Neural crest cell (in vitro differentiated cells): ENCODE results near the gene NDUFV2. TPM values are rescaled to one million over a fixed set of nuclear protein-coding genes. Genes with fewer than 3 reads are reported as not detected.
"Not testable (repeated sequence)": the region's sequence is repeated elsewhere in the genome, so short reads cannot be mapped to it uniquely, and the experiment has no call there.

Source experiments
- DNase-seq: peaks from one replicate; pipeline ENCODE4 v3.0.0; 2021; ENCODE audit warnings: low read depth, mixed read lengths, low spot score
- H3K27ac Mint-ChIP-seq: one replicate; pipeline ENCODE4 v1.8.0; 2021; ENCODE audit warnings: mild to moderate bottlenecking, mixed read lengths; ENCODE audit not compliant: unreplicated experiment
- H3K27me3 Mint-ChIP-seq: 2 replicates; pipeline ENCODE4 v1.8.0; 2021; ENCODE audit warnings: low read depth, mild to moderate bottlenecking, mixed read lengths
- H3K36me3 Mint-ChIP-seq: 2 replicates; pipeline ENCODE4 v1.8.0; 2021; ENCODE audit warnings: low read depth, mild to moderate bottlenecking, mixed read lengths
- H3K4me1 Mint-ChIP-seq: 2 replicates; pipeline ENCODE4 v1.8.0; 2021; ENCODE audit warnings: mixed read lengths
- H3K4me3 Mint-ChIP-seq: one replicate; pipeline ENCODE4 v1.8.0; 2021; ENCODE audit warnings: mild to moderate bottlenecking, mixed read lengths
- H3K9me3 Mint-ChIP-seq: 2 replicates; pipeline ENCODE4 v1.8.0; 2021; ENCODE audit warnings: mixed read lengths
- total RNA-seq: library from RNA; stranded (reverse); gene quantifications from 2 replicates; pipeline ENCODE4 v1.2.1, GENCODE V29; 2021
- TF ChIP-seq, protein P1 (sequence below): fragments of 200-600 bp; sonication (generic); conservative IDR thresholded peaks from 2 replicates; pipeline ENCODE4 v1.5.0; 2021; ENCODE audit warnings: antibody characterized with exemption, mild to moderate bottlenecking

Gene NDUFV2
- total RNA-seq, 1 donor from 2014 or later: 144 TPM

DNA sequence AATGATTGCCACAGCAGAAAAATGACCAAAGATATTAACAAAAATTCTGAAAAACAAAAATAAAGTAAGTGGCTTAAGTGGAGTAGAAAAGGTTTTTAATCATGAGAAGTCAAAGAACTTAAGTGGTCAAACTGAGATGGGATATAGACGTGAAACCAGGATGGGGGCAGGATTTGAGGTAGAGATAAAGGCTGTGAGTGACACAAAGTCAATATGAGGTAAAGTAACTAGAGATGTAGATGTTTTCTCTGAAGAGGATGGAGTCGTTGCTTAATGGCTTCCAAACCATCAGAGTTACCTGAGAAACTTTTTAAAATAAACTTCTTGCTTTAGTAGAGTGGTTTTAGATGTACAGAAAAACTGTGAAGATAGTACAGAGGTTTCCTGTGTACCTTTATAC is 55.3 kb downstream of the NDUFV2 start:
- Mint-ChIP-seq H3K36me3 (peaks cover 11% of the 10 kb centered on the region), H3K27me3 (no peaks in the 10 kb centered on the region), H3K9me3 (peaks cover 2% of the 10 kb centered on the region), H3K4me3 (no peak overlapping the region), H3K4me1 (no peaks in the 10 kb centered on the region), H3K27ac (no peak overlapping the region)
- TF ChIP-seq, protein P1, sequence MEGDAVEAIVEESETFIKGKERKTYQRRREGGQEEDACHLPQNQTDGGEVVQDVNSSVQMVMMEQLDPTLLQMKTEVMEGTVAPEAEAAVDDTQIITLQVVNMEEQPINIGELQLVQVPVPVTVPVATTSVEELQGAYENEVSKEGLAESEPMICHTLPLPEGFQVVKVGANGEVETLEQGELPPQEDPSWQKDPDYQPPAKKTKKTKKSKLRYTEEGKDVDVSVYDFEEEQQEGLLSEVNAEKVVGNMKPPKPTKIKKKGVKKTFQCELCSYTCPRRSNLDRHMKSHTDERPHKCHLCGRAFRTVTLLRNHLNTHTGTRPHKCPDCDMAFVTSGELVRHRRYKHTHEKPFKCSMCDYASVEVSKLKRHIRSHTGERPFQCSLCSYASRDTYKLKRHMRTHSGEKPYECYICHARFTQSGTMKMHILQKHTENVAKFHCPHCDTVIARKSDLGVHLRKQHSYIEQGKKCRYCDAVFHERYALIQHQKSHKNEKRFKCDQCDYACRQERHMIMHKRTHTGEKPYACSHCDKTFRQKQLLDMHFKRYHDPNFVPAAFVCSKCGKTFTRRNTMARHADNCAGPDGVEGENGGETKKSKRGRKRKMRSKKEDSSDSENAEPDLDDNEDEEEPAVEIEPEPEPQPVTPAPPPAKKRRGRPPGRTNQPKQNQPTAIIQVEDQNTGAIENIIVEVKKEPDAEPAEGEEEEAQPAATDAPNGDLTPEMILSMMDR: no peak
- no peak for DNase-seq

DNA sequence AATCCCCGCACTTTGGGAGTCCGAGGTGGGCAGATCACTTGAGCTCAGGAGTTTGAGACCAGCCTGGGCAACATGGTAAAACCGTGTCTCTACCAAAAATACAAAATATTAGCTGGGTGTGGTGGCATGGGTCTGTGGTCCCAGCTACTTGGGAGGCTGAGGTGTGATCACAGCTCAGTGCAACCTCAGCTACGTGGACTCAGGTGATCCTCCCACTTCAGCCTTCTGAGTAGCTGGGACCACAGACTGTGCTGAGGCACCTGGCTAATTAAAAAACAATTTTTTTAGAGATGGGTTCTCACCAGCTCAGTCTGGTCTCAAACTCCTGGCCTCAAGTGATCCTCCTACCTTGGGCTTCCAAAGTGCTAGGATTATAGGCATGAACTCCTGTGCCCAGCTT is 57.5 kb downstream of the NDUFV2 start:
- Mint-ChIP-seq H3K4me1 (no peaks in the 10 kb centered on the region), H3K36me3 (peaks cover 30% of the 10 kb centered on the region), H3K27me3 (no peaks in the 10 kb centered on the region), H3K27ac (no peak overlapping the region), H3K9me3 (peaks cover 14% of the 10 kb centered on the region), H3K4me3 (no peak overlapping the region)
- DNase-seq: no peak
- TF ChIP-seq, protein P1: no peak

DNA sequence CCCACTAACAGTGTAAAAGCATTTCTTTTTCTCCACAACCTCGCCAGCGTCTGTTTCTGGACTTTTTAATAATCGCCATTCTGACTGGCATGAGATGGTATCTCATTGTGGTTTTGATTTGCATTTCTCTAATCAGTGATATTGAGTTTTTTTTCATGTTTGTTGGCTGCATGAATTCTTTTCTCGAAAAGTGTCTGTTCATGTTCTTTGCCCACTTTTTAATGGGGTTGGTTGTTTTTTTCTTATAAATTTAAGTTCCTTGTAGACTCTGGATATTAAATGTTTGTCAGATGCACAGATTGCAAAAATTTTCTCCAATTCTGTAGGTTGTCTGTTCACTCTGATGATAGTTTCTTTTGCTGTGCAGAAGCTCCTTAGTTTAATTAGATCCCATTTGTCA is 60.2 kb downstream of the NDUFV2 start:
- H3K27me3 Mint-ChIP-seq, H3K27ac Mint-ChIP-seq, H3K4me1 Mint-ChIP-seq, H3K4me3 Mint-ChIP-seq, DNase-seq: not testable (repeated sequence)
- H3K36me3 Mint-ChIP-seq: peaks cover 36% of the 10 kb centered on the region
- peaks cover 20% of the 10 kb centered on the region for H3K9me3 Mint-ChIP-seq

DNA sequence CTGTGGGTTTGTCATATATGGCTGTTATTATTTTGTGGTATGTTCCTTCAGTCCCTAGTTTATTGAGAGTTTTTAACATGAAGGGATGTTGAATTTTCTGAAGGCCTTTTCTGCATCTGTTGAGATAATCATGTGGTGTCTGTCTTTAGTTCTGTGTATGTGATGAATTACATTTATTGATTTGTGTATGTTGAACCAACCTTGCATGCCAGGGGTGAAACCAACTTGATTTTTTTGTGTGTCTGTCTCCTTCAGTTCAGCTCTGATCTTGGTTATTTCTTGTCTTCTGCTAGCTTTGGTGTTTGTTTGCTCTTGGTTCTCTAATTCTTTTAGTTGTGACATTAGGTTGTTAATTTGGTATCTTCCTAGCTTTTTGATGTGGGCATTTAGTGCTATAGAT is 61.6 kb downstream of the NDUFV2 start:
- H3K27me3 Mint-ChIP-seq, H3K4me1 Mint-ChIP-seq, DNase-seq, H3K4me3 Mint-ChIP-seq, H3K27ac Mint-ChIP-seq: not testable (repeated sequence)
- peaks cover 44% of the 10 kb centered on the region for H3K36me3 Mint-ChIP-seq
- peaks cover 22% of the 10 kb centered on the region for H3K9me3 Mint-ChIP-seq

DNA sequence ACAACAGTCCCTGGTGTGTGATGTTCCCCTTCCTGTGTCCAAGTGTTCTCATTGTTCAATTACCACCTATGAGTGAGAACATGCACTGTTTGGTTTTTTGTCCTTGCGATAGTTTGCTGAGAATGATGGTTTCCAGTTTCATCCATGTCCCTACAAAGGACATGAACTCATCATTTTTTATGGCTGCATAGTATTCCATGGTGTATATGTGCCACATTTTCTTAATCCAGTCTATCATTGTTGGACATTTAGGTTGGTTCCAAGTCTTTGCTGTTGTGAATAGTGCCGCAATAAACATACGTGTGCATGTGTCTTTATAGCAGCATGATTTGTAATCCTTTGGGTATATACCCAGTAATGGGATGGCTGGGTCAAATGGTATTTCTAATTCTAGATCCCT is 63.4 kb downstream of the NDUFV2 start:
- not testable (repeated sequence) for H3K4me1 Mint-ChIP-seq, H3K27ac Mint-ChIP-seq, DNase-seq, H3K4me3 Mint-ChIP-seq, H3K27me3 Mint-ChIP-seq
- H3K9me3 Mint-ChIP-seq: peaks cover 29% of the 10 kb centered on the region
- H3K36me3 Mint-ChIP-seq: peaks cover 52% of the 10 kb centered on the region

DNA sequence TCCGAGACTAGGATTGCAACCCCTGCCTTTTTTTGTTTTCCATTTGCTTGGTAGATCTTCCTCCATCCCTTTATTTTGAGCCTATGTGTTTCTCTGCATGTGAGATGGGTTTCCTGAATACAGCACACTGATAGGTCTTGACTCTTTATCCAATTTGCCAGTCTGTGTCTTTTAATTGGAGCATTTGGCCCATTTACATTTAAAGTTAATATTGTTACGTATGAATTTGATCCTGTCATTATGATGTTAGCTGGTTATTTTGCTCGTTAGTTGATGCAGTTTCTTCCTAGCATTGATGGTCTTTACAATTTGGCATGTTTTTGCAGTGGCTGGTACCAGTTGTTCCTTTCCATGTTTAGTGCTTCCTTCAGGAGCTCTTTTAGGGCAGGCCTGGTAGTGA is 67.0 kb downstream of the NDUFV2 start:
- Mint-ChIP-seq H3K9me3 (peaks cover 19% of the 10 kb centered on the region), H3K36me3 (peaks cover 42% of the 10 kb centered on the region)
- H3K27ac Mint-ChIP-seq, H3K4me1 Mint-ChIP-seq, DNase-seq, H3K4me3 Mint-ChIP-seq, H3K27me3 Mint-ChIP-seq: not testable (repeated sequence)

DNA sequence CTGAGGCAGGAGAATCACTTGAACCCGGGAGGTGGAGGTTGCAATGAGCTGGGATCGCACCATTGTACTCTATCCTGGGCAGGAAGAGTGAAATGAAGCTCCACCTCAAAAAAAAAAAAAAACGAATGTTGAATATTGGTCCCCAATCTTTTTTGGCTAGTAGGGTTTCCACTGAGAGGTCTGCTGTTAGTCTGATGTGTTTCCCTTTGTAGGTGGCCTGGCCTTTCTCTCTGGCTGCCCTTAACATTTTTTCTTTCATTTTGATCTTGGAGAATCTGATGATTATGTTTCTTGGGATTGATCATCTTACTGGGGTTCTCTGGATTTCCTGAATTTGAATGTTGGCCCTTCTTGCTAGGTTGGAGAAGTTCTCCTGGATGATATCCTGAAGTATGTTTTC is 69.4 kb downstream of the NDUFV2 start:
- H3K27ac Mint-ChIP-seq, H3K4me3 Mint-ChIP-seq, DNase-seq, H3K27me3 Mint-ChIP-seq, H3K4me1 Mint-ChIP-seq: not testable (repeated sequence)
- H3K9me3 Mint-ChIP-seq: peaks cover 11% of the 10 kb centered on the region
- peaks cover 35% of the 10 kb centered on the region for H3K36me3 Mint-ChIP-seq

DNA sequence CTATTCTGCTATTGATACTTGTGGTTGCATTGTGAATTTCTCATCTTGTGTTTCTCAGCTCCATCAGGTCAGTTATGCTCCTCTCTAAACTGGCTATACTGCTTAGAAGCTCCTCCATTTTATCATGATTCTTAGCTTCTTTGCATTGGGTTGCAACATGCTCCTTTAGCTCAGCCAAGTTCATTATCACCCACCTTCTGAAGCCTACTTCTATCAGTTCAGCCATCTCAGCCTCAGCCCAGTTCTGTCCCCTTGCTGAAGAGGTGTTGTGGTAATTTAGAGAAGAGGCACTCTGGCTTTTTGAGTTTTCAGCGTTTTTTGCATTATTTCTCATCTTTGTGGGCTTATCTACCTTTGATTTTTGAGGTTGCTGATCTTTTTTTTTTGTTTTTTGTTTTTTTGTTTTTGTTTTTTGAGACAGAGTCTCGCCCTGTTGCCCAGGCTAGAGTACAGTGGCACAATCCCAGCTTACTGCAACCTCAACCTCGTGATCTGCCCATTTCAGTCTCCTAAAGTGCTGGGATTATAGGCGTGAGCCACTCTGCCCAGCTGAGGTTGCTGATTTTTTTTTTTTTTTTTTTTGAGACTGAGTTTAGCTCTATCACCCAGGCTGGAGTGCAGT is 70.1 kb downstream of the NDUFV2 start:
- Mint-ChIP-seq H3K27ac (peak overlapping the region; percentile 36), H3K4me1 (peaks cover 9% of the 10 kb centered on the region), H3K4me3 (no peak overlapping the region), H3K27me3 (no peaks in the 10 kb centered on the region), H3K36me3 (peaks cover 32% of the 10 kb centered on the region), H3K9me3 (peaks cover 9% of the 10 kb centered on the region)
- TF ChIP-seq, protein P1: no peak
- DNase-seq: no peak
